ENCODE data around the gene GRK4.
"Not testable (repeated sequence)": the region's sequence is repeated elsewhere in the genome, so short reads cannot be mapped to it uniquely, and the experiment has no call there.

GRK4 gene

GRCh38 chr4:2981256-2981819 lies 18.0 kb downstream of the GRK4 start:
- Histone ChIP-seq H3K4me1 (ENCODE audit: insufficient read depth, low read length, poor library complexity, severe bottlenecking) (no peaks in the 10 kb centered on the region), H3K36me3 (ENCODE audit: insufficient read depth, low read length) (no peaks in the 10 kb centered on the region), H3K27me3 (ENCODE audit: insufficient read depth, low read length, poor library complexity, severe bottlenecking) (no peaks in the 10 kb centered on the region), H3K9ac (ENCODE audit: low read depth, low read length, poor library complexity, severe bottlenecking) (no peak overlapping the region), H3K4me3 (ENCODE audit: low read length, poor library complexity, severe bottlenecking) (no peak overlapping the region), H3K9me3 (ENCODE audit: insufficient read depth, low read depth, low read length) (peaks cover 11% of the 10 kb centered on the region; the same call in 1 of the 2 replicates), H2AFZ (ENCODE audit: low read length) (no peak overlapping the region), H3K9me2 (replicated peaks; ENCODE audit: low read depth, low read length) (no peaks in the 10 kb centered on the region), H4K20me1 (ENCODE audit: insufficient read depth, low read length, poor library complexity, severe bottlenecking) (no peaks in the 10 kb centered on the region), H3F3A (ENCODE audit: low read depth) (no peaks in the 10 kb centered on the region), H3K79me2 (ENCODE audit: insufficient read depth, low read length) (no peaks in the 10 kb centered on the region), H3K4me2 (ENCODE audit: low read depth, low read length, poor library complexity, severe bottlenecking) (no peak overlapping the region)
- no peak for TF ChIP-seq EZH2phosphoT487 (IDR thresholded peaks at IDR 0.05; ENCODE audit: borderline replicate concordance)
- no peak for TF ChIP-seq CTCF (conservative IDR thresholded peaks at IDR 0.05; ENCODE audit: low read length)

- Histone ChIP-seq H3K9me2 (replicated peaks; ENCODE audit: low read depth, low read length) (no peaks in the 10 kb centered on the region), H3K36me3 (ENCODE audit: insufficient read depth, low read length) (no peaks in the 10 kb centered on the region), H3K79me2 (ENCODE audit: insufficient read depth, low read length) (no peaks in the 10 kb centered on the region), H3K9me3 (ENCODE audit: insufficient read depth, low read depth, low read length) (peaks cover 11% of the 10 kb centered on the region; the same call in 1 of the 2 replicates), H3K4me2 (ENCODE audit: low read depth, low read length, poor library complexity, severe bottlenecking) (no peak overlapping the region), H4K20me1 (ENCODE audit: insufficient read depth, low read length, poor library complexity, severe bottlenecking) (no peaks in the 10 kb centered on the region), H3K4me1 (ENCODE audit: insufficient read depth, low read length, poor library complexity, severe bottlenecking) (no peaks in the 10 kb centered on the region), H3F3A (ENCODE audit: low read depth) (no peaks in the 10 kb centered on the region), H3K4me3 (ENCODE audit: low read length, poor library complexity, severe bottlenecking) (no peak overlapping the region), H2AFZ (ENCODE audit: low read length) (no peak overlapping the region), H3K9ac (ENCODE audit: low read depth, low read length, poor library complexity, severe bottlenecking) (no peak overlapping the region), H3K27me3 (ENCODE audit: insufficient read depth, low read length, poor library complexity, severe bottlenecking) (no peaks in the 10 kb centered on the region)
- TF ChIP-seq EZH2phosphoT487 (IDR thresholded peaks at IDR 0.05; ENCODE audit: borderline replicate concordance) (no peak), CTCF (conservative IDR thresholded peaks at IDR 0.05; ENCODE audit: low read length) (no peak)
Measured at GRCh38 chr4:2982012-2982411, 18.6 kb downstream of the GRK4 start.

- H3K9me3 ChIP-seq (ENCODE audit: insufficient read depth, low read depth, low read length): peaks cover 11% of the 10 kb centered on the region; the same call in 1 of the 2 replicates
- not testable (repeated sequence) for H3K9me2 ChIP-seq (replicated peaks; ENCODE audit: low read depth, low read length); H3K4me1 ChIP-seq (ENCODE audit: insufficient read depth, low read length, poor library complexity, severe bottlenecking); H3K36me3 ChIP-seq (ENCODE audit: insufficient read depth, low read length); H3K27me3 ChIP-seq (ENCODE audit: insufficient read depth, low read length, poor library complexity, severe bottlenecking); H3K79me2 ChIP-seq (ENCODE audit: insufficient read depth, low read length); H3K9ac ChIP-seq (ENCODE audit: low read depth, low read length, poor library complexity, severe bottlenecking); H4K20me1 ChIP-seq (ENCODE audit: insufficient read depth, low read length, poor library complexity, severe bottlenecking); H3F3A ChIP-seq (ENCODE audit: low read depth); H3K4me3 ChIP-seq (ENCODE audit: low read length, poor library complexity, severe bottlenecking); H2AFZ ChIP-seq (ENCODE audit: low read length); H3K4me2 ChIP-seq (ENCODE audit: low read depth, low read length, poor library complexity, severe bottlenecking)
Measured at GRCh38 chr4:2983715-2984114, 20.3 kb downstream of the GRK4 start.

- no peaks in the 10 kb centered on the region for H4K20me1 ChIP-seq (ENCODE audit: insufficient read depth, low read length, poor library complexity, severe bottlenecking)
- no peak overlapping the region for H3K4me3 ChIP-seq (ENCODE audit: low read length, poor library complexity, severe bottlenecking)
- no peak for TF ChIP-seq CTCF (conservative IDR thresholded peaks at IDR 0.05; ENCODE audit: low read length)
- no peak for TF ChIP-seq EZH2phosphoT487 (IDR thresholded peaks at IDR 0.05; ENCODE audit: borderline replicate concordance)
- H2AFZ ChIP-seq (ENCODE audit: low read length): no peak overlapping the region
- H3K9ac ChIP-seq (ENCODE audit: low read depth, low read length, poor library complexity, severe bottlenecking): no peak overlapping the region
- H3K36me3 ChIP-seq (ENCODE audit: insufficient read depth, low read length): no peaks in the 10 kb centered on the region
- H3K4me1 ChIP-seq (ENCODE audit: insufficient read depth, low read length, poor library complexity, severe bottlenecking): no peaks in the 10 kb centered on the region
- H3F3A ChIP-seq (ENCODE audit: low read depth): no peaks in the 10 kb centered on the region
- H3K9me2 ChIP-seq (replicated peaks; ENCODE audit: low read depth, low read length): no peaks in the 10 kb centered on the region
- H3K4me2 ChIP-seq (ENCODE audit: low read depth, low read length, poor library complexity, severe bottlenecking): no peak overlapping the region
- H3K27me3 ChIP-seq (ENCODE audit: insufficient read depth, low read length, poor library complexity, severe bottlenecking): no peaks in the 10 kb centered on the region
- no peaks in the 10 kb centered on the region for H3K79me2 ChIP-seq (ENCODE audit: insufficient read depth, low read length)
- H3K9me3 ChIP-seq (ENCODE audit: insufficient read depth, low read depth, low read length): no peaks in the 10 kb centered on the region
Measured at GRCh38 chr4:2991243-2991642, 27.9 kb downstream of the GRK4 start.

All from Loucy (cell line).